GM12875 (cell line): ENCODE data around the gene MPHOSPH6.
"Not testable (repeated sequence)": the region's sequence is repeated elsewhere in the genome, so short reads cannot be mapped to it uniquely, and the experiment has no call there.

Source experiments
- H3K4me3 ChIP-seq: one replicate; pipeline ENCODE4 v1.5.1; 2011; ENCODE audit warnings: low read depth, low read length, control low read depth
- TF ChIP-seq, protein P1 (sequence below): IDR thresholded peaks from 2 replicates; pipeline ENCODE4 v1.5.1; 2011; ENCODE audit warnings: low read depth, mild to moderate bottlenecking, control low read depth, inconsistent platforms, low read length, moderate library complexity, borderline replicate concordance; ENCODE audit not compliant: insufficient read depth

Gene MPHOSPH6

GRCh38 chr16:82152196-82152595, 17.8 kb downstream of the MPHOSPH6 start:
- no peak overlapping the region for H3K4me3 ChIP-seq
- TF ChIP-seq, protein P1, sequence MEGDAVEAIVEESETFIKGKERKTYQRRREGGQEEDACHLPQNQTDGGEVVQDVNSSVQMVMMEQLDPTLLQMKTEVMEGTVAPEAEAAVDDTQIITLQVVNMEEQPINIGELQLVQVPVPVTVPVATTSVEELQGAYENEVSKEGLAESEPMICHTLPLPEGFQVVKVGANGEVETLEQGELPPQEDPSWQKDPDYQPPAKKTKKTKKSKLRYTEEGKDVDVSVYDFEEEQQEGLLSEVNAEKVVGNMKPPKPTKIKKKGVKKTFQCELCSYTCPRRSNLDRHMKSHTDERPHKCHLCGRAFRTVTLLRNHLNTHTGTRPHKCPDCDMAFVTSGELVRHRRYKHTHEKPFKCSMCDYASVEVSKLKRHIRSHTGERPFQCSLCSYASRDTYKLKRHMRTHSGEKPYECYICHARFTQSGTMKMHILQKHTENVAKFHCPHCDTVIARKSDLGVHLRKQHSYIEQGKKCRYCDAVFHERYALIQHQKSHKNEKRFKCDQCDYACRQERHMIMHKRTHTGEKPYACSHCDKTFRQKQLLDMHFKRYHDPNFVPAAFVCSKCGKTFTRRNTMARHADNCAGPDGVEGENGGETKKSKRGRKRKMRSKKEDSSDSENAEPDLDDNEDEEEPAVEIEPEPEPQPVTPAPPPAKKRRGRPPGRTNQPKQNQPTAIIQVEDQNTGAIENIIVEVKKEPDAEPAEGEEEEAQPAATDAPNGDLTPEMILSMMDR = no peak

GRCh38 chr16:82150549-82150948, 19.5 kb downstream of the MPHOSPH6 start:
- TF ChIP-seq, protein P1 = no peak
- no peak overlapping the region for H3K4me3 ChIP-seq

- H3K4me3 ChIP-seq = no peak overlapping the region
- TF ChIP-seq, protein P1 = no peak
Measured at GRCh38 chr16:82149536-82149935, 20.5 kb downstream of the MPHOSPH6 start.

- H3K4me3 ChIP-seq = no peak overlapping the region
- TF ChIP-seq, protein P1 = no peak
Measured at GRCh38 chr16:82147546-82147945, 22.5 kb downstream of the MPHOSPH6 start.

DNA sequence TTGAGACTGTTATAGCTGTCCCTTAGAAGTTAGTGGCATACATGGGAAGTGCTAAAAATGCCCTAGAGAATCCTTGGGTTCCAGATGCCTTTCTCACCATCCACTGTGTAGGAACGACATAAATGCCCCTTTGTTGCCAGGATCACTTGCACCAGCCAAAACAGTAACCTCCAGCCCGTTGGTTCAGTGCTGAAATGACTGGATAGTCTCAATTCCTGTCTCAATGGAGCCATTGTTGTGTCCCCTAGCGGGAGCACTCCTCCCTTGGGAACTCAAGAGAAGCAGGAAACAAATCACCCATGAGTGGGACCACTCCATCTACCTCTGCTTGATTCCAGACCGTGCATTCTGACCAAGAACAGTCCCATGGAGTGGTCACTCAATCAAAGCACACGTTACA, 23.1 kb downstream of the MPHOSPH6 start:
- no peak overlapping the region for H3K4me3 ChIP-seq
- TF ChIP-seq, protein P1 = no peak

DNA sequence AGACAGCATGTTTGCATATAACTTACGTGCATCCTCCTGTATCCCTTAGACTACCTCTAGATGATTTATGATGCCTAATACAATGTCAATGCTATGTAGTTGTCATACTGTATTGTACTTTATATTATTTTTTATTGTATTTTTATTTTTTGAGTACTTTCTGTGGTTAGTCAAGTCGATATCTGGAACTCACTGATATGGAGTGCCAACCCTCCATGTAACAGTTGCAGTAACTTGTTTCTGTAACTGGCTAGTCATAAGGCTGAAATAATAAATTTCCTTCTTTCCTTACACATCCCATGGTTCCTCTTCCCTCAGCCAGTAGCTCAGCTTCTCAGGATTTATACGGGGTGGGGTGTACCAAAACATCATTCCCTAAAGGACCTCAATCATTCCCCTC, 23.5 kb downstream of the MPHOSPH6 start:
- TF ChIP-seq, protein P1 = no peak

DNA sequence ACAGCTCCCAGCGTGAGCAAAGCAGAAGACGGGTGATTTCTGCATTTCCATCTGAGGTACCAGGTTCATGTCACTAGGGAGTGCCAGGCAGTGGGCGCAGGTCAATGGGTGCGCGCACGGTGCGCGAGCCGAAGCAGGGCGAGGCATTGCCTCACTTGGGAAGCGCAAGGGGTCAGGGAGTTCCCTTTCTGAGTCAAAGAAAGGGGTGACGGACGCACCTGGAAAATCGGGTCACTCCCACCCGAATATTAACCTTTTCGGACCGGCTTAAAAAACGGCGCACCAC, 30.8 kb downstream of the MPHOSPH6 start:
- H3K4me3 ChIP-seq = not testable (repeated sequence)

More for the DNA sequence above, 23.5 kb downstream of the MPHOSPH6 start:
- no peak overlapping the region for H3K4me3 ChIP-seq

GRCh38 chr16:82138478-82139285, 31.3 kb downstream of the MPHOSPH6 start:
- TF ChIP-seq, protein P1 = no peak

More at GRCh38 chr16:82138478-82139285, 31.3 kb downstream of the MPHOSPH6 start:
- no peak overlapping the region for H3K4me3 ChIP-seq
